CD4-positive, CD25-positive, alpha-beta regulatory T cell (primary cell): ENCODE data around the gene PBX3. TPM values are rescaled to one million over a fixed set of nuclear protein-coding genes. Genes with fewer than 3 reads are reported as not detected.
A peak's percentile ranks its signal among the peaks of the same experiment; 100 is the strongest.

Source experiments
- ATAC-seq, 2 donors: fragments of 150-1000 bp; cut with Tn5 transposase; one replicate each; pipeline ENCODE4 v1.10.0; 2021; ENCODE audit warnings: low read depth in 2 of 2, moderate number of reproducible peaks in 2 of 2, moderate library complexity in 1 of 2
- DNase-seq, 3 donors: peaks; one replicate each; pipeline versions ENCODE4 v3.0.0 to v3.0.0-alpha.2; 2012 to 2022; ENCODE audit warnings: mixed read lengths in 1 of 3
- H3K27ac ChIP-seq: one replicate; pipeline ENCODE4 v1.7.0; 2013; ENCODE audit warnings: mild to moderate bottlenecking, low read length; ENCODE audit not compliant: insufficient read depth, poor library complexity, severe bottlenecking
- H3K27me3 ChIP-seq: one replicate; pipeline ENCODE4 v1.7.0; 2013; ENCODE audit warnings: low read length; ENCODE audit not compliant: control insufficient read depth, insufficient read depth
- H3K36me3 ChIP-seq: one replicate; pipeline ENCODE4 v1.7.0; 2013; ENCODE audit warnings: mild to moderate bottlenecking, low read length, moderate library complexity; ENCODE audit not compliant: control insufficient read depth, insufficient read depth
- H3K4me1 ChIP-seq: 2 replicates; pipeline ENCODE4 v1.7.0; 2013; ENCODE audit warnings: mild to moderate bottlenecking, low read length; ENCODE audit not compliant: insufficient read depth, control insufficient read depth, poor library complexity, severe bottlenecking
- H3K4me3 ChIP-seq: one replicate; pipeline ENCODE4 v1.7.0; 2013; ENCODE audit warnings: low read depth, mild to moderate bottlenecking, low read length, moderate library complexity
- H3K9me3 ChIP-seq, 2 experiments: 1 replicate in 1 of 2; 2 replicates in 1 of 2; pipeline ENCODE4 v1.7.0; 2013; ENCODE audit warnings: low read length in 2 of 2, mild to moderate bottlenecking in 1 of 2, moderate library complexity in 1 of 2; ENCODE audit not compliant: control insufficient read depth in 2 of 2
- H3K27ac Mint-ChIP-seq, 3 donors: one replicate each; pipeline ENCODE4 v1.8.0; 2020 to 2022; ENCODE audit warnings: mild to moderate bottlenecking in 3 of 3, mixed read lengths in 3 of 3, moderate library complexity in 2 of 3
- H3K27me3 Mint-ChIP-seq: one replicate; pipeline ENCODE4 v1.8.0; 2022; ENCODE audit warnings: mild to moderate bottlenecking, mixed read lengths
- H3K36me3 Mint-ChIP-seq: one replicate; pipeline ENCODE4 v1.8.0; 2020; ENCODE audit warnings: mixed read lengths
- H3K4me1 Mint-ChIP-seq, 4 donors: one replicate each; pipeline ENCODE4 v1.8.0; 2020 to 2022; ENCODE audit warnings: mixed read lengths in 4 of 4, mild to moderate bottlenecking in 1 of 4
- H3K4me3 Mint-ChIP-seq, 4 donors: one replicate each; pipeline ENCODE4 v1.8.0; 2020 to 2022; ENCODE audit warnings: mild to moderate bottlenecking in 4 of 4, mixed read lengths in 4 of 4, moderate library complexity in 3 of 4
- H3K9me3 Mint-ChIP-seq, 7 donors: one replicate each; pipeline ENCODE4 v1.8.0; 2020 to 2022; ENCODE audit warnings: mixed read lengths in 7 of 7, mild to moderate bottlenecking in 3 of 7, moderate library complexity in 2 of 7
- polyA plus RNA-seq, 4 donors: library from polyadenylated mRNA; unstranded; fragments of 300-500 nt; fragmentation: Illumina TruSeq; gene quantifications; one replicate each; pipeline ENCODE4 v1.2.3, GENCODE V29; 2021
- total RNA-seq: library from RNA; stranded (reverse); gene quantifications from one replicate; pipeline ENCODE4 v1.2.3, GENCODE V29; 2022

The PBX3 gene
- total and polyA plus RNA-seq, 5 donors from 2014 or later, result 3.7 to 18.3 (median 4.7) TPM

- H3K9me3 ChIP-seq, result no peaks in the 10 kb centered on the region
- H3K36me3 Mint-ChIP-seq, result no peaks in the 10 kb centered on the region
Observed at GRCh38 chr9:125744616-125745015, 2.6 kb upstream of the PBX3 start.

DNA sequence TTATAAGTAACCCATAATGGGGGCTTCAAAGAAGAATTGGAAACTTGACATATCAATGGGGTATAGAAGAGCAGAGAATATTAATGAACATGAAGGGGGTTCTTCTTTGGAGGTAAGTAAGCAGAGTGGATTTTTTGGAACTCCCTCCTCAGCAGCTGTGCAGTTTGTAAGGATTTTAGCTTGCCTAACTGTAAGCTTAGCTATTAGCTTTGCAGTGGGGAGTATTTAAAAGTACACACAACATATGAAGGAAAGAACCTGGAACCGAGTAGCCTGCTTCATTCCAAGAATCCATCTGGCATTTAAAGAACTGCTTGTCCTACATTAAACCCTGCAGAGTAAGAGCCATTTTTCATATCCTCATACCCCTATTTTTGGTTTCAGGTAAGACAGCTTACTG, 2.2 kb upstream of the PBX3 start:
- Mint-ChIP-seq H3K9me3 (peaks cover 0 to 2% (median 0%) of the 10 kb centered on the region in 7 donors), H3K4me1 (peaks cover 8 to 27% (median 16%) of the 10 kb centered on the region in 4 donors), H3K27ac (no peak overlapping the region), H3K36me3 (no peaks in the 10 kb centered on the region), H3K4me3 (peak overlapping the region; percentile 94 to 99 (median 96)), H3K27me3 (peaks cover 26% of the 10 kb centered on the region)
- no peak for DNase-seq
- H3K9me3 ChIP-seq, result no peaks in the 10 kb centered on the region
- H3K4me1 ChIP-seq, result peaks cover 18% of the 10 kb centered on the region
- no peaks in the 10 kb centered on the region for H3K27me3 ChIP-seq
- H3K36me3 ChIP-seq, result no peaks in the 10 kb centered on the region
- peak overlapping the region; percentile 66 for H3K4me3 ChIP-seq
- no peak overlapping the region for H3K27ac ChIP-seq
- no peak for ATAC-seq

More at GRCh38 chr9:125744616-125745015, 2.6 kb upstream of the PBX3 start:
- Histone ChIP-seq H3K4me3 (no peak overlapping the region), H3K27ac (no peak overlapping the region), H3K4me1 (peaks cover 18% of the 10 kb centered on the region), H3K36me3 (no peaks in the 10 kb centered on the region), H3K27me3 (no peaks in the 10 kb centered on the region)
- H3K27ac Mint-ChIP-seq, result no peak overlapping the region
- peaks cover 8 to 27% (median 16%) of the 10 kb centered on the region in 4 donors for H3K4me1 Mint-ChIP-seq
- peaks cover 0 to 2% (median 0%) of the 10 kb centered on the region in 7 donors for H3K9me3 Mint-ChIP-seq
- DNase-seq (no peak), ATAC-seq (no peak)
- peak overlapping the region in 3 of 4 donors; percentile 94 to 99 (median 94) for H3K4me3 Mint-ChIP-seq
- peaks cover 28% of the 10 kb centered on the region for H3K27me3 Mint-ChIP-seq

DNA sequence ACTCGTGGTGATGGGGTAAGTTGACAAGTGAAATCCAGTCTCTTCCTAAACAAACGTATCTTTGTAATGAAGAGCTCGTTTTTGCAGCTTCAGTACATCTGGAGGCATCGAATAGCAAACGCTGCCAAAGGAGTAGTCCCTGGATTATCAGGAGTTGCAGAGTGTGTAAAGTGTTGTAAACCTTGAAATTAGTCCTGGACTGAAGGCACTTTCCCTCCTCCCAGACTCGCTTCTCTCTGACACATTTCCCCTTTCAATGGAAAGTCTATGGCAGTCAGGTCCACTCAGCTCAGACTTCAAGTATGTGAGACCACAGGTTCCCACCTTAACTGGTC, 1.5 kb upstream of the PBX3 start:
- Mint-ChIP-seq H3K4me1 (peaks cover 8 to 30% (median 19%) of the 10 kb centered on the region in 4 donors), H3K36me3 (no peaks in the 10 kb centered on the region), H3K27ac (peak overlapping the region in 2 of 3 donors; percentile 83 to 96), H3K4me3 (peak overlapping the region; percentile 94 to 99 (median 96)), H3K27me3 (peaks cover 26% of the 10 kb centered on the region), H3K9me3 (peaks cover 0 to 2% (median 0%) of the 10 kb centered on the region in 7 donors)
- Histone ChIP-seq H3K36me3 (no peaks in the 10 kb centered on the region), H3K9me3 (no peaks in the 10 kb centered on the region), H3K4me3 (peak overlapping the region; percentile 66), H3K27me3 (no peaks in the 10 kb centered on the region), H3K27ac (no peak overlapping the region), H3K4me1 (peaks cover 18% of the 10 kb centered on the region)
- DNase-seq (no peak), ATAC-seq (no peak)

DNA sequence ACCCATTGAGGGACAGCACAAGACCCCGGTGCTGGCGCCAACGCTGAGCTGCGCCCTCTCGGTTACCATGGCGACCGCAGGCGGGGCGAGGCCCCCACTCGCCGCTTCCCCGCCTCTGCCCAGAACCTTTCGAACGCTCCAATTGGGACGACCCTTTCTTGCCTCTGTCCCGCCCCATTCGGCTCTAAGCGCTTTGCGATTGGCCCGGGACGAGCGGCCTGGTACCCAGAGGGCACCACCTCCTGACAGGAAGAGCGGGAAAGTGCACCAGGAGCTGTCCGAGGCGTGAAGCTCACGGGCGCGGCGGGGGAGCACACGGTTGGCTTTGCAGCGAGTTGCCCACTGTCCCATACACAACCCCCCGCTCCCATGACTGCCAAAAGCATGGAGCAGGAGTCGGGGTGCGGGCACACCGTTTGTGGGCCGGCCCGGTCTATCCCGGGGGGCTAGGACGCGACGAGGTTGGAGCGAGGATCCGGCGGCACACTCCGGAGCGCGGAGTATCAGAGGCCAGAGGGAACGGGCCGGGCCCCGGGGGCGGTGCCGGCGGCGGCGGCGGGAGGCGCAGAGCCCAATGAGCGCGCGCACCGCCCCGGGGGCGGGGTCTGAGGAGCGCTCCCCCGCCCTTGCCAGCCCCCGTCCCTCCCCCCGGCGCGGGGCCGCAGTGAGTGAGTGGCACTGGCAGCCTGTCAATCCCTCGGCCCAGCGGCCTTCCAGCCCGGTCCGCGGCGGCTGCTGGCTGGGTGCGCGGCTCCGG, 978 bp upstream of the PBX3 start:
- Mint-ChIP-seq H3K9me3 (peaks cover 0 to 2% (median 0%) of the 10 kb centered on the region in 7 donors), H3K27me3 (peaks cover 24% of the 10 kb centered on the region), H3K4me3 (peak overlapping the region; percentile 94 to 99 (median 96)), H3K27ac (peak overlapping the region; percentile 83 to 96 (median 86)), H3K4me1 (peaks cover 8 to 34% (median 22%) of the 10 kb centered on the region in 4 donors), H3K36me3 (no peaks in the 10 kb centered on the region)
- Histone ChIP-seq H3K4me1 (peaks cover 18% of the 10 kb centered on the region), H3K36me3 (no peaks in the 10 kb centered on the region), H3K27ac (peak overlapping the region; percentile 71), H3K4me3 (peak overlapping the region; percentile 66), H3K27me3 (no peaks in the 10 kb centered on the region), H3K9me3 (no peaks in the 10 kb centered on the region)
- DNase-seq, result peak; percentile 89 to 95 (median 90)
- peak; percentile 83 to 84 for ATAC-seq

DNA sequence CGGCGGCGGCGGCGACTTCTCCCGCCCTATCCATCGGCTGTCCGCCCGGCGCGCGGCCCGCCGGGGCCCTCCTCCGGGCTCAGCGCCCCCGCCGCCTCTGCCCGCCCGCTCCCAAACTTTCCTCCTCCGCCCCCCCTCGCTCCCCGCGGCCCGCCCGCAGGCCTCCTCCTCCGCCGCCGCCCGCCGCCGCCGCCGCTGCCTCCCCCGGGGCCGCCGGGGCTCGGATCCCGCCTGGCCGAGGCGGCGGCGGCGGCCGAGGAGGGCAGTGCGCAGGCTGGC, 460 bp upstream of the PBX3 start:
- Histone ChIP-seq H3K27ac (peak overlapping the region; percentile 71), H3K4me1 (peaks cover 18% of the 10 kb centered on the region), H3K4me3 (no peak overlapping the region), H3K36me3 (no peaks in the 10 kb centered on the region), H3K27me3 (no peaks in the 10 kb centered on the region), H3K9me3 (no peaks in the 10 kb centered on the region)
- Mint-ChIP-seq H3K36me3 (no peaks in the 10 kb centered on the region), H3K27ac (no peak overlapping the region), H3K4me1 (peaks cover 8 to 34% (median 22%) of the 10 kb centered on the region in 4 donors), H3K27me3 (peaks cover 19% of the 10 kb centered on the region), H3K4me3 (peak overlapping the region in 1 of 4 donors; percentile 98), H3K9me3 (peaks cover 0 to 2% (median 0%) of the 10 kb centered on the region in 7 donors)
- DNase-seq (no peak), ATAC-seq (peak in 1 of 2 donors; percentile 3)

DNA sequence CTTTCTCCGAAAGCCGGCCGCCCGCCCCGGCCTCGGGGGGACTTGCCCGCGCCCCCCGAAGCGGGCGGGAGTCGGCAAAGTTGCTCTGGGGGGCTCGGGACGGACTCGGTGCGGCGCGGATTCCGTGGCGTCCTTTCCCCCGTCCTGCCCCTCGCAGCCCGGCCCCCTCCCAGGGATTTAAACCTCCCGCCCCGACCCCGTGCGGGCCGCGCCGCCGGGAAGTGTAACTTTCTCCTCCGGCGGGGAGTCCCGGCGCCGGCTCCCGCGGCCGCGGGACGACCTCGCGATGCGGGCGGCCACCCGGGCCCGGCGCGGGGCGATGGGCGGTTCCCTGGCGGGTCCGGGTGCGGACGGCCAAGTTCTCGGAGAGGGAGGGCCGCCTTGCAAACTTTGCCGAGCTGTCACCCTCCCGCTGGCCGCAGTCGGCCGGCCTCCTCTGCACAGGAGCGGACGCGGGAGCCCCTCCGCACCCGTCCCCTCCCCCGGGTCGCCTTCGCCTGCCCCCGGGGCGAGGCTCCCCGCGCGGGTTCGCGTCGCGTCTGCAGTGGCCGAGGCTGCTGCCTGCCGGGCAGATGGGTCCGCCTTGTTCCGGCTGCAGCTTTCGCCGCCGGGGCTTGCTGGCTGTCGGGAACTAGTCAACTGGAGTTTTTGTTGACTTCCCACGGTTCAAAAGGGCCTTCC, 732 bp downstream of the PBX3 start:
- Mint-ChIP-seq H3K36me3 (no peaks in the 10 kb centered on the region), H3K27ac (peak overlapping the region in 2 of 3 donors; percentile 79 to 87), H3K4me3 (peak overlapping the region; percentile 88 to 94 (median 90)), H3K4me1 (peaks cover 12 to 34% (median 23%) of the 10 kb centered on the region in 4 donors), H3K9me3 (peaks cover 0 to 2% (median 0%) of the 10 kb centered on the region in 7 donors), H3K27me3 (peaks cover 19% of the 10 kb centered on the region)
- no peaks in the 10 kb centered on the region for H3K9me3 ChIP-seq
- no peak for ATAC-seq
- H3K4me3 ChIP-seq, result peak overlapping the region; percentile 89
- H3K4me1 ChIP-seq, result peaks cover 18% of the 10 kb centered on the region
- no peaks in the 10 kb centered on the region for H3K36me3 ChIP-seq
- peak; percentile 13 to 30 (median 15) for DNase-seq
- H3K27ac ChIP-seq, result peak overlapping the region; percentile 47
- no peaks in the 10 kb centered on the region for H3K27me3 ChIP-seq

DNA sequence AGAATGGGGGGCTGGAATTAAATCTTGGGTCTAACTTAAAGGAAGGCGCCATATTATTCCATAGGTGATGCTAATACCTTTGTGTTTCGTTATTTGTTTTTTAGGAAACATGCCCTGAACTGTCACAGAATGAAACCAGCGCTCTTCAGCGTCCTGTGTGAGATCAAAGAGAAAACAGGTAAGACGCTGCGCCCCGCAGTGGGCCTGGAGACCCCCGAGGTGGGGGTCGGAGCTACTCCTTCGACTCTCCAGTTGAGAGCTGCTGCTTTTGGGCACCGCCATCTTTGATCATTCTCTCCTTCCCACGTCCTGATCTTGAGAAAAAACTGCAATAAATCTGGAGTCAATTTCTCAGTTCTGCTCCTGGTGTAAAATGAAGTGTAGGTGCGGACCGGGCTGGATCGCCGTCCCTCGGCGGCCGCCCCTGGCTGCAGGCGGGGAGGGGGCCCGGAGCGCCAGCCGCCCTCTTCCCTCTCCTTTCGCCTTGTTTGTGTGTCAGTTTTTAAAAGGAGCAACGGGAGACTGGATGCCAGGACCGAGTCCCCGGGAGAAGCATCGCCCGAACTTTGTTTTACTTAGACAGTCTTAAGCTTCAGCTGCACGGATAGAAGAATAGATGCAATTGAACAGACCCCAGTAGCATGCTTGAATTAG, 1.4 kb downstream of the PBX3 start:
- ATAC-seq (no peak), DNase-seq (peak in 1 of 3 donors; percentile 39)
- Mint-ChIP-seq H3K36me3 (no peaks in the 10 kb centered on the region), H3K4me3 (peak overlapping the region; percentile 88 to 94 (median 90)), H3K9me3 (peaks cover 0 to 2% (median 0%) of the 10 kb centered on the region in 7 donors), H3K27ac (peak overlapping the region in 2 of 3 donors; percentile 81 to 87), H3K4me1 (peaks cover 12 to 34% (median 23%) of the 10 kb centered on the region in 4 donors), H3K27me3 (peaks cover 19% of the 10 kb centered on the region)
- H3K36me3 ChIP-seq, result no peaks in the 10 kb centered on the region
- no peaks in the 10 kb centered on the region for H3K9me3 ChIP-seq
- no peak overlapping the region for H3K27ac ChIP-seq
- H3K4me1 ChIP-seq, result peaks cover 18% of the 10 kb centered on the region
- H3K27me3 ChIP-seq, result no peaks in the 10 kb centered on the region
- peak overlapping the region; percentile 89 for H3K4me3 ChIP-seq
